T1000 (cell line): ENCODE data around the gene TIAM1.

Experiments
- DNase-seq: peaks from one replicate; lab custom pipeline; 2025; ENCODE audit warnings: mixed read lengths; lab: John Stamatoyannopoulos, UW

TIAM1 gene

DNA sequence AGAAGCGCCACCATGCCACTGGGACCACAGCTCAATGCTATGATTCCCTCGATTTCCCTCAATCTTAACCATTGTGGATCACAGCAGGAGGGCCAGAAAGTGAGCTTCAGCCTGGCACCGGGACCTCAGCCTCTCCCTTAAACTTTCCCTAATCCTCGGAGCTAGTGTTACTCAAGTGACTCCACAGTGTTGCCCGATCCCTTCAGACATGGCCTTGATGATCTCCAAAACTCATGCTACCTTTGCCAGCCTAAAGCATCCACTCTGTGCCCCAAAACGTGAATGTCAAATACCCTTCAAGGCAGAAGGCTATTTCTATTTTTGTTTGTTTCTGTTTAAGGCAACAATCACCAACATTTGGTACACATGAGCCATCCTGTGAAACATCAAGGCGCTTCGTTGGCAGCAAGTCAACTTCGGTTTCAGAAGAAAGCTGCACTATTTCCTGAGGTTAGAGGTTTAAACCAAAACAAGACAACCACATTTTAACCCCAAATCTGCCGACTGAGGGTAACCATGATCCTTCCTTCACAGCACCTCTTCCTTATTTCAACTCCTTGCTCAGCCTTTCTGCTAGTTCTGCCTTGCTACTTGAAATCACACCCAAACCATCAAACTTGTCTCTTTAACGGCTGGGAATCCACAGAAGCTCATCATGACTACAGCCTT lies 211.4 kb downstream of the TIAM1 start:
- no peak for DNase-seq

DNA sequence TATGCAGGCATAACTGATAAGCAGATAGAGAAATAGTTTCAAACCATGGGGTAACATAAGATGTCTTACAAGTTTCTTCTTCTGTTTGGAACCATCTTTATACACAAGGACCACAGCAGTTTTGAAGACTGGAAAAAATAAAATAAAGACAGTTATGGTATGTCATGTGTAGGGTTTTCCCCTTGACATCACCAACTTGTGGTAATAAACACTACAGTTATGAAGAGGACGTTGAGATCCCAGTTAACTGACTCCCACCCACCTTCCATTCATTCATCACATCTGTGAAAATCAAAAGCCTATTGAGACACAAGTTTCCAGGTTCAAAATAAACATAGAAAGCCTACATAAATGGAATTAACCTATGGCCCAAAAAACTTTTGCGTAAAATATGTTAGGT lies 213.2 kb downstream of the TIAM1 start:
- DNase-seq = no peak

DNA sequence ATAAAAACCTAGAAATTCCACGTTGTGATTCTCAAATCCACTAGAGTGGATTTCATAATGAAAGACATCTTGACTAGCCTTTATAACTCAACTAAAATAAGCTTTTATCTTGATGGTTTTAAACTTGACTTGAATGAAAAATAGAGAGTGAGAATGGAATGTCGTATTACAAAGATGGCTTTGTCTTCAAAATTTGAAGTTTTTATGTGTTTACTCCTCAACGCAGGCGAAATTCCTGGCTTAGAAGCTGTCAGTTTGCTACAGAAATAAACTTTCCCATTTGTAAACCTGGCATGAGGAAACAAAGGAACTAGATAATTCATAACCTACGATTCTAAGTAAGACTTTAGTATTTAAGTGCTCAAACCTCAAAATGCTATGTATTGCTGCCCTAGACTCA lies 215.8 kb downstream of the TIAM1 start:
- DNase-seq = no peak

DNA sequence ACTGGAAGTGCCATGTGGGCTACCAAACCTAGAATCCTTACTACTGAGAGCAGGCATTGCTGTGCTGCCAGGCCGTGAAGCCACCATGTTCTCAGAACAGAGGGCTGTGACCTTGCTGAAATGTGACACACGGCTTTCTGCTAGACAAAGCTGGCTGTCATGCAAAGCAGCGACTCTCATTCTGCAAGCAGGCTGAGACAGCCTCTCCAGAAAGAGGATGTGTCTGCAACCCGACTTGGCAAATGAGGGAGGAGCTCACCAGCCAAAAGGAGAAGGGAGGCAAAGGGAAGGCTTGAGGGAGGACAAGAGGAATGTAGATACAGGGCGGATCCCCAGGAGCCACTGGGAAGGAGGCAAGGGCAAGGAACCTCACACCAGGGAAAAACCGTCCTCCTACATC lies 220.1 kb downstream of the TIAM1 start:
- no peak for DNase-seq

GRCh38 chr21:31119199-31119598 lies 224.9 kb downstream of the TIAM1 start:
- no peak for DNase-seq

- DNase-seq = peak; percentile 32
Observed at GRCh38 chr21:31117128-31117916, 226.7 kb downstream of the TIAM1 start.

DNA sequence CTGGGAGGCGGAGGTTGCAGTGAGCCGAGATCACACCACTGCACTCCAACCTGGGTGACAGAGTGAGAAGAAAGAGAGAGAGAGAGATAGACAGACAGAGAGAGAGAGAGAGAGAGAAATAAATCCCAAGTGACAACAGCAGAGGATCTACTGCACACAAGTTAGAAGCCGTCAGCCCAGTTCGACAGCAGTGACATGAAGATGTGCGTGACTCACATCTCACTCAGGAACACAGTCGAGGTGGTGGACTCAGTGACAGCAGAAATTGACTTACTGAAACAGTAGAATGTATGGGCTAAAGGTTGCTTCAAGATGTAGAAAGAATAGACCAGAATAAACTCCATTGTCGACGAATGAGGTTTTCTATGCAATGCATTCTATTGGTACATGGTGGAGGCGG lies 228.8 kb downstream of the TIAM1 start:
- no peak for DNase-seq

DNA sequence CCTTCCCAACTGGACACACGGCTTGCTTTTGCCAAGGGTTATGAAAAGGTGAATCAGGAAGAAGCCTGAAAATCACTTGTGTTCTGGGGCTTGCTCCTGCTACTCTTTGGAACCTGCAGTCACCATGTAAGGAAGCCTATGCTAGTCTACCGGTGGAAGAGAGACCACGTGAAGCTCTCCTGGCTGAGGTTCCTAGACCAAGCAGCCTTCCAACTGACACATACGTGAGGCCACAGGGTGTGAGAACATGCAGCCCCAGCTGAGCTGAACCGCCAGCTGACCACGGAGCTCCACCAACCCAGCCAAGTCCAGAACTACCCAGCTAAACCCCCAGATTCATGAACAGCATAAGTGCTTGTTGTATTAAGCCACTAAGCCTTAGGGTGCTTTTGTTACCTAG lies 233.0 kb downstream of the TIAM1 start:
- DNase-seq = no peak

GRCh38 chr21:31110430-31110829 lies 233.6 kb downstream of the TIAM1 start:
- no peak for DNase-seq

GRCh38 chr21:31107871-31108270 lies 236.2 kb downstream of the TIAM1 start:
- no peak for DNase-seq

- DNase-seq = no peak
Observed at GRCh38 chr21:31107176-31107785, 236.8 kb downstream of the TIAM1 start.

DNA sequence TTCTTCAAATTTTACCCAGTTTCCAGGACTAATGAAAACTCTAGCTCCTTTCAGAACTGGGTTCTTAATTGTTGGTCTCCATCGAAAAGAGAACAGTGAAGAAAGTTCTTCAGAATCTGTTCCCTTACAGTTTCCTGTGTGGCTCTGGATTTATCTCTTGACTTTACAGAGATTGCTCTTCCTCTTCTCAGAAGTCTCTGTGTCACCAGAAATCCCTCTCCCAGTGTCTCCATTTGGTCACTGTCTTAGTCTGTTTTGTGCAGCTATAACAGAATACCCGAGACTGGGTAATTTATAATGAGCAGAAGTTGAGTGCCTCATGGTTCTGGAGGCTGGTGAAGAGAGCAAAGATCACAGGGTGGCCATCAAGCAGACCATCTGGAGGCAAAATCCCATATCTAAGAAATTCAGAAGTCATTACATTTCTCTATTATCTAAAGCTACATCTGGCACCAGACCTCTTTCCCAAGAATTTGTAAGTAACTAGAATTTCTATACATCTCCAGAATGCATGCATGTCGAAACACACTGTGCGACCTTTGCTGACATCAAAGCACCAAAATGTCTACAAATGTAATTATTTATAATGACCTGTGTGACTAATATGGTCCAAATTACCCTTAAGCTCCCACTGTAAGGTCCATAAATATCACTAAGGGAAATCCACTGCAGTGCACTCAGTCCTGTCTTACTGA lies 240.3 kb downstream of the TIAM1 start:
- no peak for DNase-seq

- DNase-seq = no peak
Observed at GRCh38 chr21:31103163-31103562, 240.9 kb downstream of the TIAM1 start.

- DNase-seq = no peak
Observed at GRCh38 chr21:31099122-31099521, 244.9 kb downstream of the TIAM1 start.

- peak; percentile 66 for DNase-seq
Observed at GRCh38 chr21:31098576-31099005, 245.5 kb downstream of the TIAM1 start.

GRCh38 chr21:31092832-31093625 lies 251.0 kb downstream of the TIAM1 start:
- no peak for DNase-seq

DNA sequence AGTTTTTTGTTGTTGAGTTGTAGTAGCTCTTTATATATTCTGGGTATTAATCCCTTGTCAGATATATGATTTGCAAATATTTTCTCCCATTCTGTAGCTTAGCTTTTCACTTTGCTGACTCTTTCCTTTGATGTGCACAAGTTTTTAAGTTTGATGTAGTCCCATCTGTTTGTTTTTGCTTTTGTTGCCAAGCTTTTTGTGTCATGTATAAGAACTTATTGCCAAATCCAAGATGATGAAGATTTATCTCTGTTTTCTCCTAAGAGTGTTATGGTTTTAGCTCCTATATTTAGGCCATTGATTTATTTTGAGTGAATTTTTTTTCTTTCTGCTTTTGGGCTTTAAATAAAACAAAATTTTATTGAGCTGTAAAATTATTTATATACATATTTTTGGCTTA lies 253.7 kb downstream of the TIAM1 start:
- DNase-seq = no peak

GRCh38 chr21:31088474-31088751 lies 255.6 kb downstream of the TIAM1 start:
- no peak for DNase-seq

GRCh38 chr21:31087639-31088473 lies 256.2 kb downstream of the TIAM1 start:
- DNase-seq = no peak

DNA sequence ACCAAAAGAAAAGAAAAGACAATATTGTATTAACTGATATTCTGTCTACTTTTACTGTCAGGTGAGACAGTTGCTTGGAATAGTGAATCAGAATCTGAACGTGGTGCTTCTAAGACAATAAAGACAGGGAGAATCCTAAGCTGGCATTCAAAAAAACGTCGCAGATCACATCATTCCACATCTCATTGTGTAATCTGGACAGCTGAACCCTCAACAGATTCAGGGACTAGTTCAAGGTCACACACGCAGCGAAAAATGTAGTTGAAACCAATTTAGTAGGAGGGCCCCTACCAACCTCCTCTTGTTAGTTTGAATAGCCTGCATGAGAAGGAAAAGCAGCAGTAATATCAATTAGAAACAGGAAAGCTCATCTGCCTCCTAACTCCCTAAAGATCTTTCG lies 259.4 kb downstream of the TIAM1 start:
- DNase-seq = no peak

- no peak for DNase-seq
Observed at GRCh38 chr21:31078796-31079195, 265.3 kb downstream of the TIAM1 start.
